ENCODE data around the gene APBB1. TPM values are rescaled to one million over a fixed set of nuclear protein-coding genes. Genes with fewer than 3 reads are reported as not detected.

APBB1 gene
- total RNA-seq, 4 donors from 2014 or later = 17.0 to 24.1 (median 21.4) TPM

DNA sequence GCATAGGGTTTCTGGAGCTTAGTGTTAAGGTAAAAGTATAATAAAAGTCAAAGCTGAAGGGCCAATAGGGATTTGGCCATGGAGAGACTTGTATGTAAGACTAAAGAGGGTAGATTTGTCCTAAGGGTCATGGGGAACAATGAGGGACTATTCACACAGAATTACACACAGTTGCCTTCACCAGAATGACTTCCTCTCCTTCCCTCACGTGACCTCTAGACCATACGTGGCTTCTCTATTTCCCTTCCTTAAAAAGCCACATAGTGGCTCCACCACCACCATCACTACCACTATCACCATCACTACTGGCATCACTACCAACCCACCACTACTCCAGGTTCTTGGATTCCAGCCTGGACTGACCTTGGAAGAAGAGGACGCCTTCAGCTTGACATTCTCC is 19.1 kb upstream of the APBB1 start:
- TF ChIP-seq, protein P1, sequence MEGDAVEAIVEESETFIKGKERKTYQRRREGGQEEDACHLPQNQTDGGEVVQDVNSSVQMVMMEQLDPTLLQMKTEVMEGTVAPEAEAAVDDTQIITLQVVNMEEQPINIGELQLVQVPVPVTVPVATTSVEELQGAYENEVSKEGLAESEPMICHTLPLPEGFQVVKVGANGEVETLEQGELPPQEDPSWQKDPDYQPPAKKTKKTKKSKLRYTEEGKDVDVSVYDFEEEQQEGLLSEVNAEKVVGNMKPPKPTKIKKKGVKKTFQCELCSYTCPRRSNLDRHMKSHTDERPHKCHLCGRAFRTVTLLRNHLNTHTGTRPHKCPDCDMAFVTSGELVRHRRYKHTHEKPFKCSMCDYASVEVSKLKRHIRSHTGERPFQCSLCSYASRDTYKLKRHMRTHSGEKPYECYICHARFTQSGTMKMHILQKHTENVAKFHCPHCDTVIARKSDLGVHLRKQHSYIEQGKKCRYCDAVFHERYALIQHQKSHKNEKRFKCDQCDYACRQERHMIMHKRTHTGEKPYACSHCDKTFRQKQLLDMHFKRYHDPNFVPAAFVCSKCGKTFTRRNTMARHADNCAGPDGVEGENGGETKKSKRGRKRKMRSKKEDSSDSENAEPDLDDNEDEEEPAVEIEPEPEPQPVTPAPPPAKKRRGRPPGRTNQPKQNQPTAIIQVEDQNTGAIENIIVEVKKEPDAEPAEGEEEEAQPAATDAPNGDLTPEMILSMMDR (IDR thresholded peaks at IDR 0.05; ENCODE audit: low read depth) = no peak

DNA sequence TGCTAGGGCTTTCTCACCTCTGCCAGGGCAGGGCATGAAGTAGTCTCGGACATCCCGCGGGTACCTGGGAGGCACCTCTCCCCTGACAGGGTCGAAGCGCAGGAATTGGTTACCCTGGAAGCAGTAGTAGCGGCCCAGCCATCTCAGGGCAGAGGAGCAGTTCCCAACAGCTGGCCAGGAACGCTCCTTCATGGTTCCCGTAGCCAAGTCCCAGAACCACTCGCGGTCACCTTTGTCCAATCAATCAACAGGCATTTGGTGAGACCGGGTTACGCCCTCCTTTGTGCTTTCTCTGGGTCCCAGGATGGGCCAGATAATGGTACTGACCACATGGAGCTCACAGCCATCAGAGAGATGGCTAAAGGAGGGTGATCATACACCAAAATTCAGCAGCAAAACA is 18.5 kb upstream of the APBB1 start:
- TF ChIP-seq, protein P1 (IDR thresholded peaks at IDR 0.05; ENCODE audit: low read depth) = no peak

DNA sequence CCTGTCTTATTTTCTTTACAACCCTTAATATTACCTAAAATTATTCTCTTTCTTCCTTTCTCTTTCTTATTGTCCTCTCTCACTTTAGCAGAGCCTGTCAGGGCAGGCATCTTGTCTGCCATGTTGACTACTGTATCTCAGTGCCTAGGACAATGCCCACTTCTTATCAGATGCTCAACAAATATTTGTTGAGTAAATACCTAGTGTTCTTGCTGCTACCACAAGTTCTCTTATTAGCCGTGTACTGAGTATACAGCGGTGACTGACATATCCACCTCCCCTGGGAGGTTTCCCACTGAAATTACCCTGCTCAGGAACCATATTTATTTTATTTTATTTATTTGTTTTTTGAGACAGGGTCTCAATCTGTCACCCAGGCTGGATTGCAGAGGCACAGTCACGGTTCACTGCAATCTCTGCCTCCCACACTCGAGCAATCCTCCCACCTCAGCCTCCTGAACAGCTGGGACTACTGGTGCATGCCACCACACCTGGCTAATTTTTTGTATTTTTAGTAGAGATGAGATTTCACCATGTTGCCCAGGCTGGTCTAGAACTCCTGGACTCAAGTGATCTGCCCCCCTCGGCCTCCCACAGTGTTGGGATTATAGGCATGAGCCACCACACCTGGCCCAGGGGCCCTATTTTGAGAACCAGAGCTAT is 15.2 kb upstream of the APBB1 start:
- TF ChIP-seq, protein P1 (IDR thresholded peaks at IDR 0.05; ENCODE audit: low read depth) = no peak

- TF ChIP-seq, protein P1 (IDR thresholded peaks at IDR 0.05; ENCODE audit: low read depth) = no peak
Measured at GRCh38 chr11:6431861-6432260, 13.0 kb upstream of the APBB1 start.

- TF ChIP-seq, protein P1 (IDR thresholded peaks at IDR 0.05; ENCODE audit: low read depth) = no peak
Measured at GRCh38 chr11:6427516-6427915, 8.6 kb upstream of the APBB1 start.

DNA sequence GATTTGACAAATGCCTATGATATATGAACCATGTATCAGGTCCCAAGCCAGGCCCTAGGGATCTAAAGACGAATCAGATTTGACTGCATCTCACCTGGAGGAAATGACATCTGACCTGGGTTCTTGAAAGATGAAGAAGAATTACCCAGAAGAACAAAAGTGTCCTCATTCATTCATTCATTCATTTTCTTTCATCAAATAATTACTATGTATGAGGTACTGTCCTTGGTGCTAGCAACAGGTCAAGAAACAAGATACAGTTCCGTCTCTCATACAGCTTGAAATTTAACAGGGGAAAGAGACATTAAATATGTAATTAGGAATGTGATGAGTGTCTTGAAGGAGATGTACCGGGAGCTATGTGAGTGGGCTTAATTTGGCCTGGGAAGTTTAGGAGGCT is 1.8 kb upstream of the APBB1 start:
- TF ChIP-seq, protein P1 (IDR thresholded peaks at IDR 0.05; ENCODE audit: low read depth) = no peak

- TF ChIP-seq, protein P1 (IDR thresholded peaks at IDR 0.05; ENCODE audit: low read depth) = no peak
Measured at GRCh38 chr11:6418557-6419008, 311 bp downstream of the APBB1 start.
